ENCODE data around the gene MAN2B2.
A peak's percentile ranks its signal among the peaks of the same experiment; 100 is the strongest.

The MAN2B2 gene

GRCh38 chr4:6574747-6575502 lies at the start of gene MAN2B2:
MAN2B2 (plus strand) TSS chr4:6575189; CDS start chr4:6575211, 22 bp downstream.
- DNase-seq, result peak; percentile 94

- peak; percentile 14 for DNase-seq
Measured at GRCh38 chr4:6525474-6525873, 49.5 kb upstream of the MAN2B2 start.

GRCh38 chr4:6526156-6526555 lies 48.8 kb upstream of the MAN2B2 start:
- no peak for DNase-seq

- peak; percentile 14 for DNase-seq
Measured at GRCh38 chr4:6526671-6527091, 48.3 kb upstream of the MAN2B2 start.

- peak; percentile 17 for DNase-seq
Measured at GRCh38 chr4:6527259-6527658, 47.7 kb upstream of the MAN2B2 start.

GRCh38 chr4:6527683-6528595 lies 47.0 kb upstream of the MAN2B2 start:
- peak; percentile 49 for DNase-seq

- DNase-seq, result peak; percentile 50
Measured at GRCh38 chr4:6529021-6529420, 46.0 kb upstream of the MAN2B2 start.

GRCh38 chr4:6530301-6530700 lies 44.7 kb upstream of the MAN2B2 start:
- no peak for DNase-seq

GRCh38 chr4:6530964-6531363 lies 44.0 kb upstream of the MAN2B2 start:
- DNase-seq, result no peak

GRCh38 chr4:6532102-6532501 lies 42.9 kb upstream of the MAN2B2 start:
- DNase-seq, result no peak

GRCh38 chr4:6532658-6533057 lies 42.3 kb upstream of the MAN2B2 start:
- DNase-seq, result no peak

GRCh38 chr4:6534050-6534449 lies 40.9 kb upstream of the MAN2B2 start:
- DNase-seq, result no peak

GRCh38 chr4:6534618-6535328 lies 40.2 kb upstream of the MAN2B2 start:
- DNase-seq, result no peak

- DNase-seq, result no peak
Measured at GRCh38 chr4:6535329-6535692, 39.7 kb upstream of the MAN2B2 start.

GRCh38 chr4:6535706-6536105 lies 39.3 kb upstream of the MAN2B2 start:
- no peak for DNase-seq

- DNase-seq, result no peak
Measured at GRCh38 chr4:6538111-6538510, 36.9 kb upstream of the MAN2B2 start.

- no peak for DNase-seq
Measured at GRCh38 chr4:6538575-6538974, 36.4 kb upstream of the MAN2B2 start.

GRCh38 chr4:6539009-6539764 lies 35.8 kb upstream of the MAN2B2 start:
- no peak for DNase-seq

GRCh38 chr4:6540879-6541278 lies 34.1 kb upstream of the MAN2B2 start:
- no peak for DNase-seq

GRCh38 chr4:6541789-6542188 lies 33.2 kb upstream of the MAN2B2 start:
- DNase-seq, result no peak

- no peak for DNase-seq
Measured at GRCh38 chr4:6542951-6543350, 32.0 kb upstream of the MAN2B2 start.

GRCh38 chr4:6546091-6546490 lies 28.9 kb upstream of the MAN2B2 start:
- no peak for DNase-seq

Data from activated effector memory CD4-positive, alpha-beta T cell treated with anti-CD3 and anti-CD28 coated beads, Interleukin-2, amount 50 U/mL, for 16 hours (primary cell).